GM12878 (cell line): ENCODE measurements around the gene RALGPS2. TPM values are rescaled to one million over a fixed set of nuclear protein-coding genes. Genes with fewer than 3 reads are reported as not detected.

Experiments used
- ATAC-seq: fragments of 200-7000 bp; cut with Tn5 transposase; 3 replicates; pipeline ENCODE4 v1.9.1; 2020; ENCODE audit warnings: mild to moderate bottlenecking, moderate library complexity
- BruUV-seq: library from RNA; stranded (reverse); fragments of 400-500 nt; replicated peaks from 2 replicates; lab custom pipeline; 2021; lab: Mats Ljungman, UMichigan
- CTCF ChIA-PET: fragments of 300-600 bp; sonication (Branson Sonifier 250); formaldehyde crosslinking; extraction: SDS; loops from one replicate; lab custom pipeline; 2021; ENCODE audit warnings: inconsistent platforms; lab: Yijun Ruan, JAX
- POLR2A ChIA-PET: fragments of 350-600 bp; formaldehyde crosslinking; extraction: SDS; loops from one replicate; lab custom pipeline; 2021; ENCODE audit warnings: inconsistent platforms; lab: Charles Lee
- RAD21 ChIA-PET: fragments of 300-600 bp; sonication (Branson Sonifier 250); formaldehyde crosslinking; loops from one replicate; lab custom pipeline; 2023; ENCODE audit warnings: antibody characterized with exemption; ENCODE audit not compliant: unreplicated experiment; lab: Charles Lee
- SMC1A ChIA-PET: fragments of 300-600 bp; sonication (Branson Sonifier 250); formaldehyde crosslinking; loops from one replicate; lab custom pipeline; 2023; ENCODE audit not compliant: unreplicated experiment, uncharacterized antibody; lab: Charles Lee
- DNase-seq: peaks from one replicate; pipeline ENCODE4 v3.0.0-alpha.2; 2011; ENCODE audit warnings: low read depth, low spot score
- FAIRE-seq: peaks from 3 replicates; lab custom pipeline; 2011; peaks lifted over from hg19 to GRCh38; lab: Jason Lieb, UNC
- H2AFZ ChIP-seq: 2 replicates; pipeline ENCODE4 v1.6.0; 2011; ENCODE audit warnings: low read depth, low read length, control low read depth; ENCODE audit not compliant: control insufficient read depth
- H3K27ac ChIP-seq: 2 replicates; pipeline ENCODE4 v1.5.1; 2011; ENCODE audit warnings: control low read depth; ENCODE audit not compliant: control insufficient read depth, insufficient read depth
- H3K27me3 ChIP-seq, 2 experiments: replicated peaks in 1 of 2; 2 replicates each; pipeline versions ENCODE4 v1.6.0 to v1.6.1; 2011; ENCODE audit warnings: low read length in 1 of 2; ENCODE audit not compliant: control insufficient read depth in 2 of 2, insufficient read depth in 2 of 2
- H3K36me3 ChIP-seq, 2 experiments: 2 replicates each; pipeline ENCODE4 v1.5.1; 2011; ENCODE audit warnings: low read length in 1 of 2; ENCODE audit not compliant: control insufficient read depth in 2 of 2, insufficient read depth in 2 of 2
- H3K4me1 ChIP-seq: 2 replicates; pipeline ENCODE4 v1.6.1; 2011; ENCODE audit warnings: mild to moderate bottlenecking, low read length, moderate library complexity, mixed read lengths; ENCODE audit not compliant: control insufficient read depth, insufficient read depth
- H3K4me2 ChIP-seq: 2 replicates; pipeline ENCODE4 v1.6.0; 2011; ENCODE audit warnings: control low read depth; ENCODE audit not compliant: control insufficient read depth, insufficient read depth
- H3K4me3 ChIP-seq: fragments of 200-600 bp; sonication (generic); 2 replicates; pipeline ENCODE4 v1.5.1; 2016
- H3K79me2 ChIP-seq: 2 replicates; pipeline ENCODE4 v1.6.0; 2011; ENCODE audit warnings: low read length; ENCODE audit not compliant: control insufficient read depth, insufficient read depth
- H3K9ac ChIP-seq: 2 replicates; pipeline ENCODE4 v1.8.0; 2011; ENCODE audit warnings: low read length, control low read depth, mixed read lengths; ENCODE audit not compliant: control insufficient read depth, insufficient read depth
- H3K9me3 ChIP-seq: replicated peaks from 3 replicates; pipeline ENCODE4 v1.5.1; 2011; ENCODE audit warnings: mild to moderate bottlenecking, low read length; ENCODE audit not compliant: control insufficient read depth, insufficient read depth
- H4K20me1 ChIP-seq: 2 replicates; pipeline ENCODE4 v1.6.0; 2011; ENCODE audit not compliant: control insufficient read depth, insufficient read depth
- BCL11A ChIP-seq: IDR thresholded peaks from 2 replicates; pipeline ENCODE4 v1.6.1; 2011; ENCODE audit warnings: low read depth, low read length
- BHLHE40 ChIP-seq, 2 experiments: fragments of 450-650 bp in 1 of 2; IDR thresholded peaks; 2 replicates each; pipeline ENCODE4 v1.6.1; 2011 to 2017; ENCODE audit warnings: low read depth in 2 of 2, borderline replicate concordance in 1 of 2, improper control_type of control experiment in 1 of 2, low read length in 1 of 2, mild to moderate bottlenecking in 1 of 2
- CBFB ChIP-seq: IDR thresholded peaks from 2 replicates; pipeline ENCODE4 v1.6.1; 2016; ENCODE audit warnings: antibody characterized with exemption, low read depth
- CHD2 ChIP-seq: IDR thresholded peaks from 2 replicates; pipeline ENCODE4 v1.6.1; 2011; ENCODE audit warnings: low read depth, low read length, improper control_type of control experiment, borderline replicate concordance
- E2F4 ChIP-seq: IDR thresholded peaks from 2 replicates; pipeline ENCODE4 v1.6.1; 2012; ENCODE audit warnings: low read depth, low read length, improper control_type of control experiment
- FOXK2 ChIP-seq: fragments of 450-650 bp; IDR thresholded peaks from 2 replicates; pipeline ENCODE4 v1.6.1; 2017; ENCODE audit warnings: mild to moderate bottlenecking, moderate library complexity
- IKZF1 ChIP-seq: fragments of 450-650 bp; conservative IDR thresholded peaks from 2 replicates; pipeline ENCODE4 v1.6.1; 2017; ENCODE audit warnings: antibody characterized with exemption, mild to moderate bottlenecking
- MAX ChIP-seq: IDR thresholded peaks from 2 replicates; pipeline ENCODE4 v1.6.1; 2012; ENCODE audit warnings: low read depth, low read length, improper control_type of control experiment
- PBX3 ChIP-seq: IDR thresholded peaks from 2 replicates; pipeline ENCODE4 v1.6.1; 2011; ENCODE audit warnings: mild to moderate bottlenecking, low read depth, low read length, moderate library complexity; ENCODE audit not compliant: insufficient replicate concordance
- REST ChIP-seq: IDR thresholded peaks from 2 replicates; pipeline ENCODE4 v1.6.1; 2012; ENCODE audit warnings: mild to moderate bottlenecking, low read depth, low read length
- RFX5 ChIP-seq: IDR thresholded peaks from 2 replicates; pipeline ENCODE4 v1.6.1; 2011; ENCODE audit warnings: low read depth, low read length, improper control_type of control experiment
- SMAD5 ChIP-seq: IDR thresholded peaks from 2 replicates; pipeline ENCODE4 v1.6.1; 2016; ENCODE audit warnings: antibody characterized with exemption, low read depth
- YY1 ChIP-seq: IDR thresholded peaks from 2 replicates; pipeline ENCODE4 v1.6.1; 2011; ENCODE audit warnings: low read depth, mild to moderate bottlenecking, low read length
- ZNF592 ChIP-seq: fragments of 450-650 bp; IDR thresholded peaks from 2 replicates; pipeline ENCODE4 v1.6.1; 2017; ENCODE audit warnings: mild to moderate bottlenecking, moderate library complexity
- in situ Hi-C: fragments of 300-500 bp; cut with MboI; formaldehyde crosslinking; loops from 9 replicates; pipeline ENCODE4 v1.14.3; 2018; ENCODE audit warnings: mixed read lengths
- intact Hi-C: fragments of 100-400 bp; cut with micrococcal nuclease; formaldehyde crosslinking; loops from one replicate; pipeline ENCODE4 v1.14.2; 2022; ENCODE audit not compliant: unreplicated experiment
- polyA plus RNA-seq, 11 experiments: library from polyadenylated mRNA; depleted of rRNA in 4 of 11; unstranded in 6 of 11; stranded (reverse) in 5 of 11; fragments of >200 nt; fragmentation: Nextera tagmentation in 4 of 11; fragmentation: Illumina TruSeq in 1 of 11; extraction: Ambion mirVana in 4 of 11; extraction: Trizol in 1 of 11; gene quantifications; 1 replicate in 1 of 11; 2 replicates in 10 of 11; pipeline versions ENCODE4 v1.2.1 to v1.2.3, GENCODE V29; 2011 to 2016; ENCODE audit warnings: inconsistent platforms in 2 of 11, missing spikeins in 2 of 11, low read depth in 1 of 11
- total RNA-seq, 4 experiments: library from RNA; depleted of rRNA in 3 of 4; stranded (reverse); fragments of >200 nt in 3 of 4; fragmentation: Illumina TruSeq in 1 of 4; extraction: Trizol in 1 of 4; gene quantifications; 2 replicates each; pipeline versions ENCODE4 v1.2.1 to v1.2.3, GENCODE V29; 2013 to 2021

The RALGPS2 gene
- total and polyA plus RNA-seq, 10 of the 15 experiments (the other 5 are each of a cell fraction or from before 2014, with no cell fraction given), result 0.08 to 3.7 (median 0.50) TPM

GRCh38 chr1:178774263-178774662 is 49.2 kb downstream of the RALGPS2 start:
- no peaks in the 10 kb centered on the region for H3K79me2 ChIP-seq
- no peak overlapping the region for H3K4me2 ChIP-seq
- no peak for TF ChIP-seq FOXK2
- no peak for TF ChIP-seq SMAD5
- no peak for TF ChIP-seq CBFB
- TF ChIP-seq ZNF592, result no peak
- no peak for TF ChIP-seq MAX
- no peak for TF ChIP-seq PBX3
- TF ChIP-seq YY1, result no peak
- no peak for TF ChIP-seq IKZF1
- TF ChIP-seq BHLHE40 (IDR thresholded peaks at IDR 0.05; ENCODE audit: borderline replicate concordance in 1 of 2, low read depth in 2 of 2, low read length in 1 of 2), result no peak
- no peak for TF ChIP-seq REST
- TF ChIP-seq E2F4, result no peak
- no peak for TF ChIP-seq BCL11A
- no peak for TF ChIP-seq RFX5
- no peak for TF ChIP-seq CHD2

More at GRCh38 chr1:178774263-178774662, 49.2 kb downstream of the RALGPS2 start:
- CTCF ChIA-PET, result interaction anchor here (0.9 to 5.4 kb wide), 7 partner anchors 10 to 593 kb away, joined by 3 to 64 read pairs (median 11); no protein-coding TSS in a partner anchor
- Histone ChIP-seq H4K20me1 (no peaks in the 10 kb centered on the region), H3K4me3 (no peak overlapping the region), H3K9me3 (no peaks in the 10 kb centered on the region; the same call in 2 of the 3 replicates), H3K9ac (no peak overlapping the region), H3K27me3 (no peaks in the 10 kb centered on the region), H3K4me1 (no peaks in the 10 kb centered on the region), H3K27ac (no peak overlapping the region), H3K36me3 (no peaks in the 10 kb centered on the region), H2AFZ (no peak overlapping the region)
- POLR2A ChIA-PET, result no interaction called here
- in situ Hi-C loops (loop anchor here (5.0 to 25.0 kb wide), 3 partner anchors 228 to 588 kb away; partner anchors contain the start of gene AXDND1), intact Hi-C loops (no loop called here)
- RAD21 ChIA-PET, result interaction anchor here (0.5 to 2.2 kb wide), 4 partner anchors 229 to 594 kb away, joined by 3 to 11 read pairs (median 4); no protein-coding TSS in a partner anchor
- SMC1A ChIA-PET, result interaction anchor here (0.9 to 6.2 kb wide), 2 partner anchors 193 to 229 kb away, joined by 3 to 34 read pairs; no protein-coding TSS in a partner anchor
- BruUV-seq, result no TSS peak
- no peak for FAIRE-seq
- ATAC-seq, result no peak
- no peak for DNase-seq
